ENCODE results near the gene GPR152. TPM values are rescaled to one million over a fixed set of nuclear protein-coding genes. Genes with fewer than 3 reads are reported as not detected.

The GPR152 gene
- total and polyA plus RNA-seq, 2 donors (not counting 3 experiments of a cell fraction or from before 2014, with no cell fraction given) = not detected

- no peak for TF ChIP-seq JUN (IDR thresholded peaks at IDR 0.05; ENCODE audit: borderline replicate concordance, insufficient read depth, insufficient read length, low read depth)
- TF ChIP-seq POLR2A (IDR thresholded peaks at IDR 0.05; ENCODE audit: low read depth, low read length) = no peak
- no peak for TF ChIP-seq MYC (IDR thresholded peaks at IDR 0.05; ENCODE audit: low read depth, low read length)
- no peak for TF ChIP-seq FOS (IDR thresholded peaks at IDR 0.05; ENCODE audit: borderline replicate concordance, insufficient read depth, low read length)
- no peak for TF ChIP-seq EZH2 (IDR thresholded peaks at IDR 0.05; ENCODE audit: borderline replicate concordance, low read depth, low read length, severe bottlenecking)
- TF ChIP-seq CTCF (IDR thresholded peaks at IDR 0.05; ENCODE audit: extremely low read depth in 1 of 2, insufficient read depth in 1 of 2, low read depth in 1 of 2, low read length in 2 of 2) = no peak
- no peak for TF ChIP-seq GATA2 (IDR thresholded peaks at IDR 0.05; ENCODE audit: insufficient read depth, insufficient read length, low read depth, low read length)
- TF ChIP-seq POLR2AphosphoS5 (IDR thresholded peaks at IDR 0.05; ENCODE audit: insufficient read depth, low read depth, low read length) = no peak
- TF ChIP-seq MAX (IDR thresholded peaks at IDR 0.05; ENCODE audit: insufficient read depth, insufficient read length) = no peak
- Histone ChIP-seq H4K20me1 (replicated peaks; ENCODE audit: control insufficient read depth, extremely low read depth, insufficient read depth, low read length) (no peaks in the 10 kb centered on the region), H3K9me1 (replicated peaks; ENCODE audit: control insufficient read depth, extremely low read depth, insufficient read depth, low read length) (no peaks in the 10 kb centered on the region), H3K9me3 (replicated peaks; ENCODE audit: control insufficient read depth, insufficient read depth, low read length) (no peaks in the 10 kb centered on the region), H3K36me3 (ENCODE audit: control insufficient read depth in 2 of 2, extremely low read depth in 1 of 2, insufficient read depth in 2 of 2, low read length in 2 of 2) (no peaks in the 10 kb centered on the region), H3K9ac (replicated peaks; ENCODE audit: extremely low read depth, insufficient read depth, low read length) (no peak overlapping the region), H3K4me2 (ENCODE audit: insufficient read depth, low read length) (no peak overlapping the region), H3K4me3 (replicated peaks in 1 of 3; ENCODE audit: insufficient read depth in 1 of 3, low read depth in 1 of 3, low read length in 3 of 3) (no peak overlapping the region), H3K27ac (ENCODE audit: insufficient read depth, low read depth, low read length) (no peak overlapping the region), H3K27me3 (ENCODE audit: control insufficient read depth in 2 of 2, insufficient read depth in 2 of 2, low read length in 2 of 2) (no peaks in the 10 kb centered on the region), H3K4me1 (ENCODE audit: control insufficient read depth, extremely low read depth, insufficient read depth, low read length) (peaks cover 14% of the 10 kb centered on the region), H3K79me2 (ENCODE audit: control insufficient read depth, insufficient read depth, low read length) (no peaks in the 10 kb centered on the region), H2AFZ (ENCODE audit: low read depth, low read length) (no peak overlapping the region)
- dilution Hi-C loops (cut with MboI; ENCODE audit: extremely low pct_ligation_motif_present, low sequenced_read_pairs) (no loop called here), intact Hi-C loops (cut with micrococcal nuclease) (no loop called here)
- ChIA-PET POLR2A (interaction anchor here (1.1 kb wide), 1 partner anchor 14 kb away, joined by 3 read pairs; no protein-coding TSS in a partner anchor), CTCF (interaction anchor here (1.0 kb wide), 1 partner anchor 16 kb away, joined by 3 read pairs; no protein-coding TSS in a partner anchor)
- no TSS peak for BruUV-seq (replicated peaks)
- FAIRE-seq = no peak
- no peak for DNase-seq (ENCODE audit: low read depth, low spot score)
These were observed 10.7 kb upstream of the GPR152 start for GRCh38 chr11:67463186-67463585.

Measured in endothelial cell of umbilical vein (primary cell).